Activated T-helper 1 cell treated with anti-CD3 and anti-CD28 coated beads, Interleukin-12 subunit alpha, Interleukin-12 subunit beta, Interleukin-2, Interleukin-4 antibody, amounts not matched to agents 30 ng/mL and 10 ng/mL and 1 ng/mL, durations not matched to agents 14 hours and 24 hours and 36 hours (primary cell): ENCODE results near the gene ARPC4. TPM values are rescaled to one million over a fixed set of nuclear protein-coding genes. Genes with fewer than 3 reads are reported as not detected.
A peak's percentile ranks its signal among the peaks of the same experiment; 100 is the strongest.

ENCODE experiments used
- DNase-seq: peaks from one replicate; pipeline ENCODE4 v3.0.0; 2021; ENCODE audit warnings: low spot score
- H3K27ac Mint-ChIP-seq: one replicate; pipeline ENCODE4 v1.8.0; 2021; ENCODE audit warnings: mild to moderate bottlenecking, mixed read lengths
- H3K27me3 Mint-ChIP-seq: one replicate; pipeline ENCODE4 v1.8.0; 2022; ENCODE audit warnings: mild to moderate bottlenecking, moderate library complexity, mixed read lengths; ENCODE audit not compliant: insufficient read depth
- H3K36me3 Mint-ChIP-seq: one replicate; pipeline ENCODE4 v1.8.0; 2021; ENCODE audit warnings: low read depth, mixed read lengths
- H3K4me1 Mint-ChIP-seq: one replicate; pipeline ENCODE4 v1.8.0; 2021; ENCODE audit warnings: low read depth, mixed read lengths
- H3K4me3 Mint-ChIP-seq: one replicate; pipeline ENCODE4 v1.8.0; 2021; ENCODE audit warnings: mild to moderate bottlenecking, moderate library complexity, mixed read lengths
- H3K9me3 Mint-ChIP-seq: one replicate; pipeline ENCODE4 v1.8.0; 2021; ENCODE audit warnings: mixed read lengths
- intact Hi-C: fragments of 100-400 bp; cut with micrococcal nuclease; formaldehyde crosslinking; loops from one replicate; pipeline ENCODE4 v1.15.1; 2024
- total RNA-seq: library from RNA; stranded (reverse); gene quantifications from 2 replicates; pipeline ENCODE4 v1.2.3, GENCODE V29; 2022

The ARPC4 gene
- total RNA-seq, 1 donor from 2014 or later, result 268 TPM

DNA sequence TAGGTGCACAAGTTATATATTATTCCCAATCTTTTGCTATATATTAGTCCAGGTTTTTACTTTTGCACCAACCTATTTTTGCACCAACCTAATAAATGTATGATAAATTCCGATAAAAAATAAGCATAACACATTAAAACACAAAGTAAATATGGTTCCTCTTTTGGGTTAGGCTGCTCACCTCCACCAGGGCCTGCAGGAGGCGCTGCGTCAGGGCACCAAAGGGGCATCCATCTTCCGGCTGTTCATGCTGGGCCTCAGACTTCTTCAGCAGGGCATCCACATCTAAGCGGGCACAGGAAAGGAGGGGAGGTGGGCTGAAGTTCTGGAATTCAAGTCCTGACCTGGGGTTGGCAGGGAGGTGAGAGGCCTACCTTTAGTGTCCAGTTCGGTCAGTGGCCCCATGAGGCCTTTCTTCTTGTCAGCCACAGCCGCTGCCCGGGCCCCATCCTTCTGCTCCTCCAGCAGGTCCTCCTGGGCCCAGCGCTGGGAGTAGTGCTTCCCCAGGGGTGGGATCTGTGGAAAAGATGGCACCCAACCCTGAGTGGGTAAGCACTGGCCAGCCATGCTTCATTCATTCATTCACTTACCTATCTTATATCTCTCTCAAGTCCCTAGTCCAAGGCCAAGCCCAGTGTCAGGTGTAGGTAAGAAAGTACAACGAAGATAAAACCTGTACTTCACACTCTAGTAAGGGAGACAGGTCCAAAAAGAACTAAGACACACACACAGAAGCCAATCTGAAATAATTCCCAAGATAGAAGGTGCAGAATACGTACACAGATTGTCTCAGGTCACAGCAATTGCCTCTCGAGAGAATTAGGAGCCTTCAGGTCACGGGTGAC lies 5.8 kb upstream of the ARPC4 start:
- H3K4me1 Mint-ChIP-seq, result peaks cover 46% of the 10 kb centered on the region
- DNase-seq, result no peak
- peaks cover 55% of the 10 kb centered on the region for H3K36me3 Mint-ChIP-seq
- H3K27ac Mint-ChIP-seq, result peak overlapping the region; percentile 94
- H3K27me3 Mint-ChIP-seq, result no peaks in the 10 kb centered on the region
- no peak overlapping the region for H3K4me3 Mint-ChIP-seq
- H3K9me3 Mint-ChIP-seq, result no peaks in the 10 kb centered on the region
- intact Hi-C loops, result loop anchor here (1.0 to 2.0 kb wide), 2 partner anchors 9 to 18 kb away; partner anchors contain the start of gene CAMK1

DNA sequence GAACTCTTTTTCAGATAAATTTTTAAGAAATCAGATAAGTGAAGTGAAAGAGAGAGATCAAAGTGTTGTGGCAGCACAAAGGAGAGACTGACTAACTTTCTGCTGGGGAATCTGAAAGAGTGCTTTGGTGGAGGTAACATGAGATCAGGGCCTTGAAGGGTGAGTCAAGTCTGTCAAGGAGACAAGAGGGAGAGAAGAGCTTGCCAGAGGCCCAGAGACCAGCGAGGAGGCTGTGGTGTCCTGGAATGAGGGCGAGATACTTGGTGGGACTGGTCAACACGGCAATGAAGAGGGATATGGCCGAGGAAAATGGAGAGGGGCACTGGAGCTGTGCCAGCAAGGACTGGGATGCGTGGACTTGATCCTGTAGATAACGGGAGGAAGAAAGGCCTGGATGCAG lies 5.2 kb upstream of the ARPC4 start:
- Mint-ChIP-seq H3K36me3 (peaks cover 52% of the 10 kb centered on the region), H3K27ac (peak overlapping the region; percentile 94), H3K4me3 (peak overlapping the region; percentile 12), H3K4me1 (peaks cover 46% of the 10 kb centered on the region), H3K27me3 (no peaks in the 10 kb centered on the region), H3K9me3 (no peaks in the 10 kb centered on the region)
- DNase-seq, result no peak
- intact Hi-C loops, result loop anchor here (1.0 to 2.0 kb wide), 2 partner anchors 9 to 19 kb away; partner anchors contain the start of gene CAMK1

DNA sequence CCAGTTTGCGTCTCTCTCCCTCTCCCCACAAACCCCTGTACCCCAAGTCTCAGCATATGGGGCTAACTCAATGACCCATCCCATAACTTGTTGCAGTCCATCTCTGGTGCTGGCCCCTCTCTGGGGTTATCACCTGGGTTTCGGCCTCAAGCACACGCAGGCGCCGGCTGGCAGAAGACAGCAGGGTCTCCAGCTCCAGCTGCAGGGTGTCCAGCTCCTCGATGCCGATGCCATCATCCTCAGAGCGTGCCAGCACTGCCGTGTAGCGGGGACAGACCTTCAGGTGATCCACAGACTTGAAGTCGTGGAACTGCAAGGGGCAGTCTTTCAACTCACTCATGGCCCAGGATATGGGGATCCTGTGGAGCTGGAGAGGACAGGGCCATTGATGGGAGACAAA lies 1.8 kb upstream of the ARPC4 start:
- H3K9me3 Mint-ChIP-seq, result no peaks in the 10 kb centered on the region
- no peak for DNase-seq
- H3K4me3 Mint-ChIP-seq, result peak overlapping the region; percentile 99
- H3K4me1 Mint-ChIP-seq, result peaks cover 62% of the 10 kb centered on the region
- H3K27me3 Mint-ChIP-seq, result no peaks in the 10 kb centered on the region
- peak overlapping the region; percentile 100 for H3K27ac Mint-ChIP-seq
- peaks cover 54% of the 10 kb centered on the region for H3K36me3 Mint-ChIP-seq
- intact Hi-C loops, result loop anchor here (5.0 kb wide), 2 partner anchors 161 to 829 kb away; partner anchors contain the start of genes PRRT3 and RAD18

DNA sequence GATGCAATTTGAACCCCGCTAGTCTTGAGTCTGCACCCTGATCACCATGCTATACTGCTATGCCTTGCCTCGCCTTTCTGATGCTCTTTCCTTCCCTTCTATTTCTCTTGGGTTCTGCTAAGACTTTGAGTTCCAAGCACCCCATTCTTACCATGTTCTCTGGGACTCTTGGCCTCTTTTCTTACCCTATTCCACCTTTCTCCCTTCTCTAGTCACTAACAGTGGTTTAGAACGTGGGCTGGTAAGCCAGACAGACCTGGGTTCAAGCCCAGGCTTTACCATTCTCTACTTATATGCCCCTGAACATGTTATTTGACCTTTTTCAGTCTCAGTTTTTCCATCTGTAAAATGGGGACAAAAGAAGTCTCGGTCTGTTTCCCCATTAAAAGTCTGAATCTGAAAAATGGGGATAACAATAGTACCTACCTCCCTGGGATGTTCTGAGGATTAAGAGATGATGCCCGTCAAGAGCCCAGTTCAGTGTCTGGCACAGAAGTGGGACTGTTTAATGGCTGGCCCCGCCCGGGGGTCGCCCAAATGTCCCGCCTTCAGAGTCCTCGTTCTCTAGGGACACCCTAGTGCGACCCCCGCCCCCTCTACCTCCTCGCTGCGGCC lies 985 bp upstream of the ARPC4 start:
- peak overlapping the region; percentile 100 for H3K27ac Mint-ChIP-seq
- no peak for DNase-seq
- peaks cover 57% of the 10 kb centered on the region for H3K4me1 Mint-ChIP-seq
- H3K36me3 Mint-ChIP-seq, result peaks cover 48% of the 10 kb centered on the region
- peak overlapping the region; percentile 99 for H3K4me3 Mint-ChIP-seq
- H3K27me3 Mint-ChIP-seq, result no peaks in the 10 kb centered on the region
- no peaks in the 10 kb centered on the region for H3K9me3 Mint-ChIP-seq
- intact Hi-C loops, result loop anchor here (1.0 to 5.0 kb wide), 15 partner anchors 14 to 830 kb away; partner anchors contain the start of genes BRPF1, CRELD1, EMC3 and FANCD2

DNA sequence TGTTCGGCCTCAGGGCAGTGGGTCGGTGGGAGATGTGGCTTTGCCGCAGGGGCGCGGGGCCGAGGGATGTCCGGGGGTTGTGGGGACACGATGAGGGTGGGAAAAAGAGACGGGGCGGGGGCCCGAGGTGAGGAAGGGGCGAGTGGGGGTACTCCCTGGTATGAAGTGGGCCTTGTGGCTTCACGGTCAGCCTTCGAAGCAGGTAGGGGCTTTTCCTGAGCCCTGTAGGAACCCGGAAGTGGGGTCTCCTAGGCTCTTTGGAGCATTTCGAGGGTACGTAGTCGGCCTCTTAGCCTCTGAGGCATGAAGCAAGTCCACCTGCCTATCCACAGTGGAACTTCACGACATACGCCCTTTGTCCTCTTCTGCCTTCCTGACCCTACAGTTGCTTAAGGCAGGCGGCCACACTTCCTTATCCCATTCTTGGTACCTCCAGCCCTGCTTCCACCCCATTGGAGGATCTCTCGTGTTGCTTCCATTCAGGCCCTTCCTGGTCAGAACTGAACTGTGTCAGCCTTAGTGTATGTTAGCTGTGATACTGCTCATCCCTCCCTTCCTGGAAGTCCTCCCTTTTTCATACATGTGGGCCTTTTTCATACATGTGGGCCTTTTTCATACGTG lies 389 bp downstream of the ARPC4 start:
- H3K9me3 Mint-ChIP-seq, result no peaks in the 10 kb centered on the region
- no peaks in the 10 kb centered on the region for H3K27me3 Mint-ChIP-seq
- DNase-seq, result peak; percentile 22
- intact Hi-C loops, result loop anchor here (1.0 to 5.0 kb wide), 8 partner anchors 52 to 831 kb away; partner anchors contain the start of genes BRK1, CRELD1, EMC3 and PRRT3
- peaks cover 51% of the 10 kb centered on the region for H3K36me3 Mint-ChIP-seq
- peak overlapping the region; percentile 100 for H3K27ac Mint-ChIP-seq
- peak overlapping the region; percentile 99 for H3K4me3 Mint-ChIP-seq
- peaks cover 54% of the 10 kb centered on the region for H3K4me1 Mint-ChIP-seq

DNA sequence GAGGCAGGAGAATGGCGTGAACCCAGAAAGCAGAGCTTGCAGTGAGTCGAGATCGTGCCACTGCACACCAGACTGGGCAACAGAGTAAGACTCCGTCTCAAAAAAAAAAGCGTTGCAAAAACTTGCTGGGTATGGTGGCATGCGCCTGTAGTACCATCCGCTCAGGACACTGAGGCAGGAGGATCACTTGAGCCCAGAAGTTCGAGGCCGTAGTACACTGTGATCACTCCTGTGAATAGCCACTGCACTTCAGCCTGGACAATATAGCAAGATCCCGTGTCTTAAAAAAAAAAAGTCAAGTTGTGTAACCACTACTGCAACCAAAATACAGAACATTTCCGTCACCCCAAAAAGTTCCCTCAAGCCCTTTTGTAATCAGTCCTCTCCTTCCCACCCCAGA lies 1.5 kb downstream of the ARPC4 start:
- intact Hi-C loops, result loop anchor here (5.0 kb wide), 2 partner anchors 158 to 832 kb away; partner anchors contain the start of genes PRRT3 and RAD18
- no peak for DNase-seq
- Mint-ChIP-seq H3K4me3 (peak overlapping the region; percentile 99), H3K4me1 (peaks cover 54% of the 10 kb centered on the region), H3K36me3 (peaks cover 48% of the 10 kb centered on the region), H3K9me3 (no peaks in the 10 kb centered on the region), H3K27ac (peak overlapping the region; percentile 77), H3K27me3 (no peaks in the 10 kb centered on the region)

DNA sequence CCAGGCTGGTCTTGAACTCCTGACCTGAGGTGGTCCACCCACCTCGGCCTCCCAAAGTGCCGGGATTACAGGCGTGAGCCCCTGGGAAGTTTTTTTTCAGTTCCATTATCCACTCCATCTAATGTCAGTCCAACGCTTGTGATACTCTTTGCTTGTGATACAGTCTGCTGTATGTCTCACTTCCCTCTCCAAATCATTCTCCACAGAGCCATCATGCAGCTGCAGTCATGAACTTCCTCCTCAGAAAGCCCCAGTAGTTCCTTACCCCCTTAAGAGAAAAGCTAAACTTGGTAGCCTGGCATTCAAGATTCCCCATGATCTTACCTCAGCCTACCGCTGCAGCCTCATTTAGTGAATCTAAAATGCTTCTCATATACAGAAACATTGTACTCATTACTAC lies 2.3 kb downstream of the ARPC4 start:
- DNase-seq, result no peak
- Mint-ChIP-seq H3K9me3 (no peaks in the 10 kb centered on the region), H3K36me3 (peaks cover 50% of the 10 kb centered on the region), H3K27me3 (no peaks in the 10 kb centered on the region), H3K27ac (peak overlapping the region; percentile 73), H3K4me1 (peaks cover 50% of the 10 kb centered on the region), H3K4me3 (peak overlapping the region; percentile 99)
- intact Hi-C loops, result no loop called here

DNA sequence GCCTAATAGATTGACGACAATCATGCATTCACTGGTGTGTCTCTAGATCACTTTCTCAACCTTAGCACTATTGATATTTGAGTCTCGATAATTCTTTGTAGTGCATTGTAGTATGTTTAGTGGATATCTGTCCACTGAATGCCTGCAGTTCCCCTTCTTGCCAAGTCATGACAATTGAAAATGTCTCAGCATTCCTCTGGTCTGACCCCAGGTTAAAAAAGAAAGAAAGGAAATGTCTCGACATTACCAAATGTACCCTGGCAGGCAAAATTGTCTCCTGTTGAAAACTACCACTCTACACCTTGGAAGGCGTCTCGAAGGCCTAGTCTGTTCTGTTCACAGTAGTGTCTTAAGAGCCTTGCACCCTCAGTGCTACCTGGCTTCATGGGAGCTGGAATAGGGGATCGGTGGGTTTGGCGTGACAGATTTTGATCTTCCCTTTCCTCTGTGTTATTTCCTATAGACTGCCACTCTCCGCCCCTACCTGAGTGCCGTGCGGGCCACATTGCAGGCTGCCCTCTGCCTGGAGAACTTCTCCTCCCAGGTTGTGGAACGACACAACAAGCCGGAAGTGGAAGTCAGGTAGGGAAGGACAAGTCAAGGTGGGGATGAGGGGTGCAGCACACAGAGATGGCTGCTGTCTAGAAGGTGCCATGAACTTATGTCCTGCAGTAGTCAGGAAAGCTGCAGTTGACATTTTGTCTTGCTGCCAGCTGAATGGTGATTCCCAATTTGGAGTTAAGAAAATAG lies 4.5 kb downstream of the ARPC4 start:
- H3K9me3 Mint-ChIP-seq, result no peaks in the 10 kb centered on the region
- H3K27ac Mint-ChIP-seq, result peak overlapping the region; percentile 52
- H3K27me3 Mint-ChIP-seq, result no peaks in the 10 kb centered on the region
- intact Hi-C loops, result no loop called here
- no peak for DNase-seq
- peaks cover 49% of the 10 kb centered on the region for H3K36me3 Mint-ChIP-seq
- H3K4me1 Mint-ChIP-seq, result peaks cover 32% of the 10 kb centered on the region
- H3K4me3 Mint-ChIP-seq, result no peak overlapping the region

DNA sequence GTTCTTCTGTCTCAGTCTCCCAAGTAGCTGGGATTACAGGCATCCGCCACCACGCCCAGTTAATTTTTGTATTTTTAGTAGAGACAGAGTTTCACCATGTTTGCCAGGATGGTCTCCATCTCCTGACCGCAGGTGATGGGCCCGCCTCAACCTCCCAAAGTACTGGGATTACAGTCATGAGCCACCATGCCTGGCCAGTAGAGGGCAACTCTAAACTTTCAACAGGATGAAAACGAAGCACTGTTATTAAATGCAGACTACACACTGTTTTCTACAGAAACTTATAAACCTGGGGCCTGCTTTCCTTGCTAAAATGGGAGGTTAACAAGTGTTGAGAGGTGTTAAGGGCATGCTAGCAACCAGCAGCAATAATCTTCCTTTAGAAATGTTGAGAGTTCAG lies 7.6 kb downstream of the ARPC4 start:
- no peak overlapping the region for H3K4me3 Mint-ChIP-seq
- H3K27ac Mint-ChIP-seq, result no peak overlapping the region
- no peaks in the 10 kb centered on the region for H3K9me3 Mint-ChIP-seq
- peaks cover 57% of the 10 kb centered on the region for H3K36me3 Mint-ChIP-seq
- H3K4me1 Mint-ChIP-seq, result peaks cover 28% of the 10 kb centered on the region
- H3K27me3 Mint-ChIP-seq, result no peaks in the 10 kb centered on the region
- DNase-seq, result no peak
- intact Hi-C loops, result no loop called here

DNA sequence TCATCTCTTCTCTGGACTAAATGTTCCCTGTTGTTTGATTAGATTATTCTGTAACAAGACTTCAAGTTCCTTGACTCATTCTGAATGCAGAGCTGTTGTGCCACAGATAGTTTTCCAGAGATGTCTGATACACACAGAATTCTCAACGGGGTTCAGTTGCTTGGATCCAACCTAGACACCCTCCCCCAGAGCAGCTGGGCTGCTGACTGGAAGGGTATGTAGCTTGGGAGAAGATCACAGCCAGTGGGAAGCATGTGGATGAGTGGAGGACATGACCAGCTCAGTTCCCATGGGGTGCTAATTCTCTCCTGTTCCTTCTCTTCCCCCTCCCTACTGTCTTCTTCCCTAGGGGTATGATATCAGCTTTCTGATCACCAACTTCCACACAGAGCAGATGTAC lies 10.6 kb downstream of the ARPC4 start:
- Mint-ChIP-seq H3K27ac (no peak overlapping the region), H3K9me3 (no peaks in the 10 kb centered on the region), H3K4me1 (peaks cover 31% of the 10 kb centered on the region), H3K4me3 (no peak overlapping the region), H3K36me3 (peaks cover 52% of the 10 kb centered on the region), H3K27me3 (no peaks in the 10 kb centered on the region)
- intact Hi-C loops, result no loop called here
- DNase-seq, result no peak

DNA sequence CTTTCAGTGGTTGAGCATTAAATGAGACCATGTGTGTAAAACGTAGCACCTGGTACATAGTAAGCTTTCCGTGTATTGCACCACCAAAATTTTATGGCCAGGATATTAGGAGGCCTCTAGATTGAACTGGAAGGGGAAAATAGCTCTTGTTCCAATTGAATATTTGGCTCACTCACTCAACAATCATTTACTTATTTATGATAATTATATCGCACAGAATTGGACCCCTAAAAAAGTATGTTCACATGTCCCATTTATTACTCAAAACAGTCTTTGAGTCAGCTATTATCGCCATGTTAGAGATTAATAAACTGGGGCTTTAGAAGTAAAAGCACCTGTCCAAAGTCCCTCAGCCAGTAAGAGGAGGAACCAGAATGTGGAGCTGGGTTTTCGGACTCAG lies 12.1 kb downstream of the ARPC4 start:
- intact Hi-C loops, result no loop called here
- no peak for DNase-seq

DNA sequence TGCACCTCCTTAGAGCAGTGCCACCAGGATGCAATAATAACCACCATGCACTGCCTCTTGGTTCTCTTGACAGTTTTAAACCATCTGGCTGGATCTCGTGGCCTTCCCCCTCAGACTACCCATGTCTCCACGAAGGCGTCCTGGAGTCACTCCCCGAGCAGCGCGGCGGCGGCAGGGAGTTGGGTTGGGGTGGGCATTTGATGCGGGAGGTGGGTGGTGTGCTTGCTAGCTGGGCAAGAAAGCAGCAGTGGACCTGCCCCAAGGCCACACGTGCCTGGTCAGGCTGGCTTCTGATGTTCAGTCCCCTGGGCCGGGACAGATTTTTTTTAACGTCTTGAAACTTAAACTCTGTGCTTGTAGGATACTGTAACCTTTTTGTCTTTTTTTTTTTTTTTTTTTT lies 13.3 kb downstream of the ARPC4 start:
- DNase-seq, result no peak
- Mint-ChIP-seq H3K4me3 (no peak overlapping the region), H3K4me1 (peaks cover 51% of the 10 kb centered on the region), H3K27ac (no peak overlapping the region), H3K27me3 (no peaks in the 10 kb centered on the region), H3K36me3 (peaks cover 52% of the 10 kb centered on the region), H3K9me3 (no peaks in the 10 kb centered on the region)
- intact Hi-C loops, result no loop called here

More for the DNA sequence above, 12.1 kb downstream of the ARPC4 start:
- Mint-ChIP-seq H3K4me1 (peaks cover 43% of the 10 kb centered on the region), H3K36me3 (peaks cover 56% of the 10 kb centered on the region), H3K9me3 (no peaks in the 10 kb centered on the region), H3K4me3 (no peak overlapping the region), H3K27ac (no peak overlapping the region), H3K27me3 (no peaks in the 10 kb centered on the region)
